ENCODE measurements around the gene TIMM44.

Gene TIMM44

GRCh38 chr19:7947939-7948338, 4.5 kb upstream of the TIMM44 start:
- WGBS (ENCODE audit: extremely low coverage, insufficient coverage, low lambda C conversion rate) = no CpG with 5 or more reads among the region's 4 CpGs
- H3K18ac ChIP-seq (ENCODE audit: low read length) = no peak overlapping the region
- no peak overlapping the region for H3K4me3 ChIP-seq (ENCODE audit: low read length)
- no peak overlapping the region for H3K4ac ChIP-seq (ENCODE audit: low read depth, low read length)
- H3K27me3 ChIP-seq (ENCODE audit: insufficient read depth, low read length, poor library complexity) = no peaks in the 10 kb centered on the region
- no peak overlapping the region for H3K23ac ChIP-seq (ENCODE audit: low read length)
- no peak for DNase-seq
- H3K27ac ChIP-seq (ENCODE audit: low read depth, low read length) = no peak overlapping the region
- no peak overlapping the region for H4K5ac ChIP-seq (ENCODE audit: low read length)
- no peak overlapping the region for H3K9ac ChIP-seq (ENCODE audit: low read length)
- no peaks in the 10 kb centered on the region for H3K36me3 ChIP-seq (ENCODE audit: control insufficient read depth, insufficient read depth, low read length)
- H3K4me1 ChIP-seq (ENCODE audit: control insufficient read depth, low read depth, low read length) = no peaks in the 10 kb centered on the region
- no peak overlapping the region for H2BK120ac ChIP-seq (ENCODE audit: low read depth, low read length)
- no peak overlapping the region for H3K4me2 ChIP-seq (ENCODE audit: low read length)
- H2BK5ac ChIP-seq (ENCODE audit: low read length) = no peak overlapping the region
- H2BK15ac ChIP-seq (replicated peaks; ENCODE audit: low read depth) = no peak overlapping the region
- peaks cover 3% of the 10 kb centered on the region for H3K79me2 ChIP-seq (ENCODE audit: control insufficient read depth, insufficient read depth, low read length)
- no peak overlapping the region for H3K56ac ChIP-seq (ENCODE audit: low read length)
- H2AK5ac ChIP-seq (ENCODE audit: low read length) = no peak overlapping the region
- H3K79me1 ChIP-seq (ENCODE audit: low read length) = no peaks in the 10 kb centered on the region
- H4K8ac ChIP-seq (ENCODE audit: low read depth, low read length) = no peak overlapping the region

- Histone ChIP-seq H2AK5ac (ENCODE audit: low read length) (no peak overlapping the region), H2BK5ac (ENCODE audit: low read length) (no peak overlapping the region), H3K79me1 (ENCODE audit: low read length) (peaks cover 6% of the 10 kb centered on the region), H4K8ac (ENCODE audit: low read depth, low read length) (no peak overlapping the region), H3K56ac (ENCODE audit: low read length) (peak overlapping the region; percentile 85), H3K18ac (ENCODE audit: low read length) (no peak overlapping the region), H3K27ac (ENCODE audit: low read depth, low read length) (peak overlapping the region; percentile 38), H3K23ac (ENCODE audit: low read length) (no peak overlapping the region), H3K27me3 (ENCODE audit: insufficient read depth, low read length, poor library complexity) (no peaks in the 10 kb centered on the region), H3K4me2 (ENCODE audit: low read length) (peak overlapping the region; percentile 99), H3K79me2 (ENCODE audit: control insufficient read depth, insufficient read depth, low read length) (peaks cover 15% of the 10 kb centered on the region), H3K36me3 (ENCODE audit: control insufficient read depth, insufficient read depth, low read length) (peaks cover 4% of the 10 kb centered on the region), H3K4ac (ENCODE audit: low read depth, low read length) (peak overlapping the region; percentile 26), H4K5ac (ENCODE audit: low read length) (no peak overlapping the region), H2BK120ac (ENCODE audit: low read depth, low read length) (no peak overlapping the region), H3K4me3 (ENCODE audit: low read length) (peak overlapping the region; percentile 66), H3K4me1 (ENCODE audit: control insufficient read depth, low read depth, low read length) (no peaks in the 10 kb centered on the region), H2BK15ac (replicated peaks; ENCODE audit: low read depth) (no peak overlapping the region), H3K9ac (ENCODE audit: low read length) (peak overlapping the region; percentile 77)
- DNase-seq = peak; percentile 96
- no CpG with 5 or more reads among the region's 18 CpGs for WGBS (ENCODE audit: extremely low coverage, insufficient coverage, low lambda C conversion rate)
These were observed 803 bp upstream of the TIMM44 start for GRCh38 chr19:7944177-7944761.

GRCh38 chr19:7942981-7943443, 454 bp downstream of the TIMM44 start:
- H3K79me2 ChIP-seq (ENCODE audit: control insufficient read depth, insufficient read depth, low read length) = peaks cover 15% of the 10 kb centered on the region
- peaks cover 6% of the 10 kb centered on the region for H3K79me1 ChIP-seq (ENCODE audit: low read length)
- no peak overlapping the region for H4K8ac ChIP-seq (ENCODE audit: low read depth, low read length)
- H3K4me2 ChIP-seq (ENCODE audit: low read length) = peak overlapping the region; percentile 67
- H3K36me3 ChIP-seq (ENCODE audit: control insufficient read depth, insufficient read depth, low read length) = peaks cover 6% of the 10 kb centered on the region
- no CpG with 5 or more reads among the region's 33 CpGs for WGBS (ENCODE audit: extremely low coverage, insufficient coverage, low lambda C conversion rate)
- H3K4ac ChIP-seq (ENCODE audit: low read depth, low read length) = peak overlapping the region; percentile 85
- peak overlapping the region; percentile 15 for H3K23ac ChIP-seq (ENCODE audit: low read length)
- H2AK5ac ChIP-seq (ENCODE audit: low read length) = no peak overlapping the region
- DNase-seq = peak; percentile 28
- peak overlapping the region; percentile 92 for H3K9ac ChIP-seq (ENCODE audit: low read length)
- H2BK15ac ChIP-seq (replicated peaks; ENCODE audit: low read depth) = no peak overlapping the region
- H2BK120ac ChIP-seq (ENCODE audit: low read depth, low read length) = no peak overlapping the region
- H3K56ac ChIP-seq (ENCODE audit: low read length) = peak overlapping the region; percentile 97
- H3K27ac ChIP-seq (ENCODE audit: low read depth, low read length) = peak overlapping the region; percentile 46
- H3K4me1 ChIP-seq (ENCODE audit: control insufficient read depth, low read depth, low read length) = no peaks in the 10 kb centered on the region
- no peaks in the 10 kb centered on the region for H3K27me3 ChIP-seq (ENCODE audit: insufficient read depth, low read length, poor library complexity)
- H2BK5ac ChIP-seq (ENCODE audit: low read length) = no peak overlapping the region
- H4K5ac ChIP-seq (ENCODE audit: low read length) = no peak overlapping the region
- H3K18ac ChIP-seq (ENCODE audit: low read length) = peak overlapping the region; percentile 11
- peak overlapping the region; percentile 84 for H3K4me3 ChIP-seq (ENCODE audit: low read length)

GRCh38 chr19:7941895-7942596, 1.4 kb downstream of the TIMM44 start:
- no peak overlapping the region for H3K27ac ChIP-seq (ENCODE audit: low read depth, low read length)
- H3K4me3 ChIP-seq (ENCODE audit: low read length) = no peak overlapping the region
- no peak overlapping the region for H2BK120ac ChIP-seq (ENCODE audit: low read depth, low read length)
- no peaks in the 10 kb centered on the region for H3K27me3 ChIP-seq (ENCODE audit: insufficient read depth, low read length, poor library complexity)
- H3K36me3 ChIP-seq (ENCODE audit: control insufficient read depth, insufficient read depth, low read length) = peaks cover 6% of the 10 kb centered on the region
- H2BK5ac ChIP-seq (ENCODE audit: low read length) = no peak overlapping the region
- no peak overlapping the region for H2BK15ac ChIP-seq (replicated peaks; ENCODE audit: low read depth)
- WGBS (ENCODE audit: extremely low coverage, insufficient coverage, low lambda C conversion rate) = no CpG with 5 or more reads among the region's 19 CpGs
- no peak overlapping the region for H3K56ac ChIP-seq (ENCODE audit: low read length)
- no peak overlapping the region for H3K23ac ChIP-seq (ENCODE audit: low read length)
- H3K18ac ChIP-seq (ENCODE audit: low read length) = no peak overlapping the region
- peak; percentile 29 for DNase-seq
- H4K5ac ChIP-seq (ENCODE audit: low read length) = no peak overlapping the region
- no peak overlapping the region for H3K9ac ChIP-seq (ENCODE audit: low read length)
- H3K4me1 ChIP-seq (ENCODE audit: control insufficient read depth, low read depth, low read length) = no peaks in the 10 kb centered on the region
- H4K8ac ChIP-seq (ENCODE audit: low read depth, low read length) = no peak overlapping the region
- H2AK5ac ChIP-seq (ENCODE audit: low read length) = no peak overlapping the region
- peaks cover 15% of the 10 kb centered on the region for H3K79me2 ChIP-seq (ENCODE audit: control insufficient read depth, insufficient read depth, low read length)
- H3K4ac ChIP-seq (ENCODE audit: low read depth, low read length) = no peak overlapping the region
- H3K4me2 ChIP-seq (ENCODE audit: low read length) = no peak overlapping the region
- peaks cover 6% of the 10 kb centered on the region for H3K79me1 ChIP-seq (ENCODE audit: low read length)

GRCh38 chr19:7940841-7941240, 2.6 kb downstream of the TIMM44 start:
- no peak for DNase-seq
- no peak overlapping the region for H3K27ac ChIP-seq (ENCODE audit: low read depth, low read length)
- peaks cover 15% of the 10 kb centered on the region for H3K79me2 ChIP-seq (ENCODE audit: control insufficient read depth, insufficient read depth, low read length)
- no peak overlapping the region for H2AK5ac ChIP-seq (ENCODE audit: low read length)
- no peak overlapping the region for H2BK15ac ChIP-seq (replicated peaks; ENCODE audit: low read depth)
- no CpG with 5 or more reads among the region's 13 CpGs for WGBS (ENCODE audit: extremely low coverage, insufficient coverage, low lambda C conversion rate)
- no peak overlapping the region for H3K4me2 ChIP-seq (ENCODE audit: low read length)
- H3K4ac ChIP-seq (ENCODE audit: low read depth, low read length) = no peak overlapping the region
- no peaks in the 10 kb centered on the region for H3K4me1 ChIP-seq (ENCODE audit: control insufficient read depth, low read depth, low read length)
- H2BK5ac ChIP-seq (ENCODE audit: low read length) = no peak overlapping the region
- H3K4me3 ChIP-seq (ENCODE audit: low read length) = no peak overlapping the region
- no peaks in the 10 kb centered on the region for H3K27me3 ChIP-seq (ENCODE audit: insufficient read depth, low read length, poor library complexity)
- H3K79me1 ChIP-seq (ENCODE audit: low read length) = peaks cover 6% of the 10 kb centered on the region
- no peak overlapping the region for H3K18ac ChIP-seq (ENCODE audit: low read length)
- peaks cover 6% of the 10 kb centered on the region for H3K36me3 ChIP-seq (ENCODE audit: control insufficient read depth, insufficient read depth, low read length)
- H4K8ac ChIP-seq (ENCODE audit: low read depth, low read length) = no peak overlapping the region
- H3K56ac ChIP-seq (ENCODE audit: low read length) = no peak overlapping the region
- no peak overlapping the region for H4K5ac ChIP-seq (ENCODE audit: low read length)
- H3K23ac ChIP-seq (ENCODE audit: low read length) = no peak overlapping the region
- no peak overlapping the region for H2BK120ac ChIP-seq (ENCODE audit: low read depth, low read length)
- H3K9ac ChIP-seq (ENCODE audit: low read length) = no peak overlapping the region

Measured in mesendoderm (in vitro differentiated cells).